RWPE2 (cell line): ENCODE data around the gene BRD9.

ENCODE experiments used
- ATAC-seq: fragments of 200-7000 bp; cut with Tn5 transposase; 3 replicates; pipeline ENCODE4 v1.9.1; 2021; ENCODE audit warnings: low read depth
- DNase-seq: peaks from one replicate; pipeline ENCODE4 v3.0.0-alpha.2; 2020; ENCODE audit warnings: low spot score
- H3K27ac ChIP-seq: fragments of 450-650 bp; 2 replicates; pipeline ENCODE4 v1.5.1; 2017; ENCODE audit warnings: mild to moderate bottlenecking; ENCODE audit not compliant: poor library complexity, severe bottlenecking
- H3K27me3 ChIP-seq: fragments of 250-450 bp; sonication (Bioruptor Pico); 2 replicates; pipeline ENCODE4 v1.5.1; 2021; ENCODE audit warnings: mild to moderate bottlenecking, moderate library complexity; ENCODE audit not compliant: insufficient read depth, poor library complexity, severe bottlenecking
- H3K36me3 ChIP-seq: fragments of 250-450 bp; sonication (Bioruptor Pico); 2 replicates; pipeline ENCODE4 v1.5.1; 2020; ENCODE audit warnings: low read depth, mild to moderate bottlenecking, moderate library complexity
- H3K4me1 ChIP-seq: fragments of 250-450 bp; sonication (Bioruptor Pico); 2 replicates; pipeline ENCODE4 v1.5.1; 2021; ENCODE audit warnings: mild to moderate bottlenecking, moderate library complexity; ENCODE audit not compliant: insufficient read depth, poor library complexity, severe bottlenecking
- H3K4me3 ChIP-seq: fragments of 250-450 bp; sonication (Bioruptor Pico); 2 replicates; pipeline ENCODE4 v1.5.1; 2021; ENCODE audit warnings: mild to moderate bottlenecking, moderate library complexity; ENCODE audit not compliant: severe bottlenecking
- H3K9me3 ChIP-seq: fragments of 250-450 bp; sonication (Bioruptor Pico); 2 replicates; pipeline ENCODE4 v1.5.1; 2021; ENCODE audit warnings: mild to moderate bottlenecking, moderate library complexity; ENCODE audit not compliant: severe bottlenecking
- TF ChIP-seq, protein P1 (sequence below): fragments of 450-650 bp; IDR thresholded peaks from one replicate; pipeline ENCODE4 v1.5.1; 2017; ENCODE audit warnings: mild to moderate bottlenecking, moderate library complexity; ENCODE audit not compliant: poor library complexity, severe bottlenecking

The BRD9 gene

DNA sequence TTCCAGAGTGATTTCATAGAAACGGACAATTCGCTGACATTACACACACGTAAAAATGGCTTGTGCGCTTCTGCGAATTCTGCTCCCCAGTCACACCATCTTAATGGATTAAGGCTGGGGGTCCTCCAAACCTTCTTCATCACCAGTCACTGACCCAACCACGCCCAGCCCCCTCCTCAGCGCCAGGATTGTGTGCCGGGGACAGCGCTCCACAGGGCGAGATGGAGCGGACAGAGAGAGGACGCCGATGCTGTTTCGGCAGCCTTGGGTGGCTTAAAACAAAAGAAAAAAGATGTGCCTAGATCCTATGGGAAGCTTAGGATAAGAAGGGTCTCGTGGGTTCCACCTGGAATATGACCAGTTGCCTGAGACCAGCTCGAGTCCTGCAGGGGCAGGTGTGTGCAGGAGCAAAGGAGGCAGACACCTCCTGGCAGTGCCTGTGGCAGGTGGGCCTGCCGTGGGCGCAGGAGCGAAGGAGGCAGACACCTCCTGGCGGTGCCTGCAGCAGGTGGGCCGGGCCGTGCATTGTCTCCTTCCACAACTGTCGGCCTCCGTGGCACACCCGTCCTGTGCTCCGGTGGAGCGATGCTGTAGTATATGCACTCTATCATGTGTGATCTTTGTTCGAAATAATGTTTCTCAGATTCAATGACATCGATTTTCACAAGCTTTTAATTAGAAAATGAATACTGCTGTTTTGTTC lies 20.9 kb downstream of the BRD9 start:
- H3K4me3 ChIP-seq, result no peak overlapping the region
- H3K27me3 ChIP-seq, result no peaks in the 10 kb centered on the region
- H3K9me3 ChIP-seq, result no peaks in the 10 kb centered on the region
- H3K36me3 ChIP-seq, result peaks cover 100% of the 10 kb centered on the region
- ATAC-seq (no peak), DNase-seq (no peak)
- no peak overlapping the region for H3K27ac ChIP-seq
- TF ChIP-seq, protein P1, sequence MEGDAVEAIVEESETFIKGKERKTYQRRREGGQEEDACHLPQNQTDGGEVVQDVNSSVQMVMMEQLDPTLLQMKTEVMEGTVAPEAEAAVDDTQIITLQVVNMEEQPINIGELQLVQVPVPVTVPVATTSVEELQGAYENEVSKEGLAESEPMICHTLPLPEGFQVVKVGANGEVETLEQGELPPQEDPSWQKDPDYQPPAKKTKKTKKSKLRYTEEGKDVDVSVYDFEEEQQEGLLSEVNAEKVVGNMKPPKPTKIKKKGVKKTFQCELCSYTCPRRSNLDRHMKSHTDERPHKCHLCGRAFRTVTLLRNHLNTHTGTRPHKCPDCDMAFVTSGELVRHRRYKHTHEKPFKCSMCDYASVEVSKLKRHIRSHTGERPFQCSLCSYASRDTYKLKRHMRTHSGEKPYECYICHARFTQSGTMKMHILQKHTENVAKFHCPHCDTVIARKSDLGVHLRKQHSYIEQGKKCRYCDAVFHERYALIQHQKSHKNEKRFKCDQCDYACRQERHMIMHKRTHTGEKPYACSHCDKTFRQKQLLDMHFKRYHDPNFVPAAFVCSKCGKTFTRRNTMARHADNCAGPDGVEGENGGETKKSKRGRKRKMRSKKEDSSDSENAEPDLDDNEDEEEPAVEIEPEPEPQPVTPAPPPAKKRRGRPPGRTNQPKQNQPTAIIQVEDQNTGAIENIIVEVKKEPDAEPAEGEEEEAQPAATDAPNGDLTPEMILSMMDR, result no peak
- no peaks in the 10 kb centered on the region for H3K4me1 ChIP-seq

DNA sequence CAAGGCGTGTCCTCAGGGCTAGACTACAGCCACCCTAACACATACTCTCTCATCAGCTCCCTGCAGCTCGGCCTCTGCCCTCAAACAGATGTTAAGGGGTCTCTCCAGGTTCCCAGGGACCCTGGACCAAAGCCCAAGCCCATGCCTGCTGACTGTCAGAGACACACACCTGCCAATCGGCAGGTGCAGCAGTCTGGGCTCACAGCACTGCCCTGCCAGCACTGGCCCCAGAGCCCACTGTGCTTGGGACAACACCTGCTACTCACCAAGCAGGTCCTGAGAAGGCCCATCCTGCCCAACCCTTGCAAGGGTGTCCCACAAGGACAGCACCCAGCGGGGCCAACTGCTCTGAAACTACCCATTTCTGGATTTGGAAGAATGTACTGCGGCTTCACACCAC lies 21.6 kb downstream of the BRD9 start:
- H3K36me3 ChIP-seq, result peaks cover 100% of the 10 kb centered on the region
- ATAC-seq (no peak), DNase-seq (no peak)
- no peak overlapping the region for H3K4me3 ChIP-seq
- no peaks in the 10 kb centered on the region for H3K4me1 ChIP-seq
- H3K27ac ChIP-seq, result no peak overlapping the region
- TF ChIP-seq, protein P1, result no peak
- no peaks in the 10 kb centered on the region for H3K9me3 ChIP-seq
- no peaks in the 10 kb centered on the region for H3K27me3 ChIP-seq

DNA sequence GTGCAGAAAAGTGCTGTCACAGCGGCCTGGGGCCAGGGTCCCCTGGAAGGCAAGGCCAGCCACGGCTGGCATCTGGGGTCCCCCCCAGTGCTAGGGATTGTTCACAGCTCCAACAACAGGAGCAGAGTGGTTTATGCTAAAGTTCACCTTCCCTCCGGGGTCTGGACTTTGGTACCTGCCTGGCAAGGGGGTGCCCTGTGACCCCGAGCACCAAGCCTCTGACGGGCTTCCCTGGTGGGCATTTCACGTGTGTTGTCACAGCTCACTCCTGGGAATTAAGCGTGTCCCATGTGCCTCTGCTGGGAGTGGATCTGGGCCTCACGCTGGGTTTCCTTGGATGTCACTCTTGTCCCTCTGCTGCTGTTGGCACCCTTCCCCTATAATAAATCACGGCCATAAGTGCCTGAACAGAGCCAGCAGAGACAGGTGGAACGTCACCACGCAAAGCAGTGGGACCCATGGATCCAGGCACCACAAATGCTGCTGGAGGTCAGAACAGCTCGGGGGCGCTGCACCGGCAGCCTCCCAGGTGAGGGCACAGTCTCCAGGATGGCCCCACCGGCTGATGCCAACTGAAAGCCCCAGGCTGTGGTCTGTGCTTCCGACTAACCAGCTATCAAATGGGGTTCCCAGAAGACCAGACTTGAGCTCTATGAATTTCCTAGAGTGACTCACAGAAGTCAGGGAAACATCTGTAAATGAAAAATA lies 24.0 kb downstream of the BRD9 start:
- no peaks in the 10 kb centered on the region for H3K27me3 ChIP-seq
- TF ChIP-seq, protein P1, result no peak
- H3K4me3 ChIP-seq, result no peak overlapping the region
- peaks cover 100% of the 10 kb centered on the region for H3K36me3 ChIP-seq
- H3K4me1 ChIP-seq, result no peaks in the 10 kb centered on the region
- ATAC-seq (no peak), DNase-seq (no peak)
- no peak overlapping the region for H3K27ac ChIP-seq
- H3K9me3 ChIP-seq, result no peaks in the 10 kb centered on the region

DNA sequence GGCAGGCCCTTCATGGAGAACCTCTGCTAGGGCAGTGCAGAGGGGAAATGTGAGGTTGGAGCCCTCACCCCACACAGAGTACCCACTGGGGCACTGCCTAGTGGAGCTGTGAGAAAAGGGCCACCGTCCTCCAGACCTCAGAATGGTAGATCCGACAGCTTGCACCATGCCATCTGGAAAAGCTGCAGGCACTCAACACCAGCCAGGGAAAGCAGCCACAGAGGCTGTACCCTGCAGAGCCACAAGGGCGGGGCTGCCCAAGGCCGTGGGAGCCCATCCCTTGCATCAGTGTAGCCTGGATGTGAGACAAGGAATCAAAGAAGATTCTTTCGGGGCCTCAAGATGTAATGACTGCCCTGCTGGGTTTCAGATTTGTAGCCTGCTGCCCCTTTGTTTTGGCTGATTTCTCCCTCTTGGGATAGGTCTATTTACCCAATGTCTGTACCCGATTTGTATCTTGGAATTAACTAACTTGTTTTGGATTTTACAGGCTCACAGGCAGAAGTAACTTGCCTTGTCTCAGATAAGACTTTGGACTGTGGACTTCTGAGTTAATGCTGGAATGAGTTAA lies 25.2 kb downstream of the BRD9 start:
- DNase-seq, result no peak
- TF ChIP-seq, protein P1, result no peak
- H3K27ac ChIP-seq, result no peak overlapping the region
- no peaks in the 10 kb centered on the region for H3K9me3 ChIP-seq
- no peak for ATAC-seq
- H3K4me3 ChIP-seq, result no peak overlapping the region
- no peaks in the 10 kb centered on the region for H3K4me1 ChIP-seq
- no peaks in the 10 kb centered on the region for H3K27me3 ChIP-seq
- peaks cover 93% of the 10 kb centered on the region for H3K36me3 ChIP-seq

DNA sequence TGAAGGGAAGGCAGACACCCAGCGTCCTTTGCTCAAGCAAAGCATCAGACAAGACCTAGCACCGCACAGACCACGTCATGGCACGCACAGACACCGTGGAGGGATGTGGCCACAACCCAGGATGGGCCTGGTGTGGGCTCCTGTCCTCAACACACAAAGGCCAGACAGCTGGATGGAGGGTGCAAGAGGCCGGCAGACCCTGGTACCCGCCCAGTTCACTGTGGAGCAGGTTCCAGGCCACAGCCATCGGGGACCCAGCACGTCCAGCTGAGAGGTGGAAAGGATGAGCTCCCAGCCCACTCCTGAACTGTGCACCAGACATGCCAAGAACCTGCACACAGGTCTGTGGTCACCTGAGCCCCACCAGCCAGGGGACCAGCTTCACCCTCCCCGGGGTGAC lies 26.8 kb downstream of the BRD9 start:
- Histone ChIP-seq H3K4me1 (peaks cover 8% of the 10 kb centered on the region), H3K27ac (no peak overlapping the region), H3K27me3 (no peaks in the 10 kb centered on the region), H3K4me3 (no peak overlapping the region), H3K36me3 (peaks cover 76% of the 10 kb centered on the region), H3K9me3 (no peaks in the 10 kb centered on the region)
- TF ChIP-seq, protein P1, result no peak
- DNase-seq (no peak), ATAC-seq (no peak)
